Naive thymus-derived CD4-positive, alpha-beta T cell (primary cell): ENCODE data around the gene ST13. TPM values are rescaled to one million over a fixed set of nuclear protein-coding genes. Genes with fewer than 3 reads are reported as not detected.
"Not testable (repeated sequence)": the region's sequence is repeated elsewhere in the genome, so short reads cannot be mapped to it uniquely, and the experiment has no call there.

Experiments used
- ATAC-seq: fragments of 150-1000 bp; cut with Tn5 transposase; 2 replicates; pipeline ENCODE4 v1.10.0; 2021; ENCODE audit warnings: mild to moderate bottlenecking, moderate library complexity
- CTCF ChIA-PET: fragments of 350-600 bp; sonication (Branson Sonifier 250); formaldehyde crosslinking; loops from one replicate; lab custom pipeline; 2021; ENCODE audit warnings: antibody characterized with exemption; lab: Charles Lee
- POLR2A ChIA-PET: fragments of 350-600 bp; sonication (Branson Sonifier 250); formaldehyde crosslinking; loops from one replicate; lab custom pipeline; 2021; ENCODE audit warnings: antibody characterized with exemption, inconsistent platforms; lab: Charles Lee
- DNase-seq, 9 donors: peaks; one replicate each; pipeline versions ENCODE4 v3.0.0 to v3.0.0-alpha.2; 2020 to 2022; ENCODE audit warnings: mixed read lengths in 1 of 9
- H3K27ac ChIP-seq: one replicate; pipeline ENCODE4 v1.7.0; 2013; ENCODE audit warnings: mild to moderate bottlenecking, low read depth, low read length, moderate library complexity
- H3K27me3 ChIP-seq, 2 donors: one replicate each; pipeline ENCODE4 v1.7.0; 2013; ENCODE audit warnings: low read length in 2 of 2, mild to moderate bottlenecking in 2 of 2, moderate library complexity in 2 of 2; ENCODE audit not compliant: control insufficient read depth in 2 of 2, insufficient read depth in 2 of 2
- H3K36me3 ChIP-seq, 3 experiments: 1 replicate in 2 of 3; 2 replicates in 1 of 3; pipeline ENCODE4 v1.7.0; 2013; ENCODE audit warnings: low read length in 3 of 3, mild to moderate bottlenecking in 3 of 3, moderate library complexity in 1 of 3; ENCODE audit not compliant: insufficient read depth in 3 of 3, control insufficient read depth in 2 of 3
- H3K4me1 ChIP-seq, 2 donors: one replicate each; pipeline ENCODE4 v1.7.0; 2013; ENCODE audit warnings: low read length in 2 of 2, mild to moderate bottlenecking in 2 of 2, moderate library complexity in 1 of 2; ENCODE audit not compliant: control insufficient read depth in 2 of 2, insufficient read depth in 2 of 2
- H3K4me3 ChIP-seq: 2 replicates; pipeline ENCODE4 v1.7.0; 2013; ENCODE audit warnings: mild to moderate bottlenecking, low read length
- H3K9me3 ChIP-seq, 3 experiments: 1 replicate in 2 of 3; 2 replicates in 1 of 3; pipeline ENCODE4 v1.7.0; 2013; ENCODE audit warnings: low read length in 3 of 3; ENCODE audit not compliant: control insufficient read depth in 2 of 3
- H3K27ac Mint-ChIP-seq, 9 donors: one replicate each; pipeline ENCODE4 v1.8.0; 2020 to 2022; ENCODE audit warnings: mixed read lengths in 9 of 9, mild to moderate bottlenecking in 8 of 9, moderate library complexity in 5 of 9, inconsistent platforms in 2 of 9
- H3K27me3 Mint-ChIP-seq, 5 donors: one replicate each; pipeline ENCODE4 v1.8.0; 2021 to 2022; ENCODE audit warnings: mixed read lengths in 5 of 5, mild to moderate bottlenecking in 1 of 5
- H3K36me3 Mint-ChIP-seq, 5 donors: one replicate each; pipeline ENCODE4 v1.8.0; 2020 to 2022; ENCODE audit warnings: mixed read lengths in 5 of 5, mild to moderate bottlenecking in 3 of 5, inconsistent platforms in 1 of 5
- H3K4me1 Mint-ChIP-seq, 7 donors: one replicate each; pipeline ENCODE4 v1.8.0; 2020 to 2022; ENCODE audit warnings: mixed read lengths in 7 of 7, mild to moderate bottlenecking in 3 of 7, inconsistent platforms in 1 of 7
- H3K4me3 Mint-ChIP-seq, 10 donors: one replicate each; pipeline ENCODE4 v1.8.0; 2020 to 2022; ENCODE audit warnings: mild to moderate bottlenecking in 10 of 10, mixed read lengths in 10 of 10, moderate library complexity in 6 of 10, inconsistent platforms in 2 of 10
- H3K9me3 Mint-ChIP-seq, 11 donors: one replicate each; pipeline ENCODE4 v1.8.0; 2020 to 2022; ENCODE audit warnings: mixed read lengths in 11 of 11, mild to moderate bottlenecking in 4 of 11, inconsistent platforms in 1 of 11, moderate library complexity in 1 of 11
- intact Hi-C, 2 donors: fragments of 100-400 bp; cut with micrococcal nuclease; formaldehyde crosslinking; loops; one replicate each; pipeline ENCODE4 v1.15.1; 2023
- polyA plus RNA-seq, 2 donors: library from polyadenylated mRNA; unstranded; fragments of 300-500 nt; fragmentation: Illumina TruSeq; gene quantifications; one replicate each; pipeline ENCODE4 v1.2.3, GENCODE V29; 2021
- total RNA-seq, 6 experiments: library from RNA in 5 of 6; stranded (reverse) in 5 of 6; gene quantifications; 1 replicate in 5 of 6; 2 replicates in 1 of 6; pipeline ENCODE4 v1.2.3 and lab custom pipeline; 2021 to 2026

The ST13 gene
- total and polyA plus RNA-seq, 7 experiments from 2014 or later: 126 to 305 (median 222) TPM

- peaks cover 0 to 4% (median 0%) of the 10 kb centered on the region in 7 donors for H3K4me1 Mint-ChIP-seq
- Histone ChIP-seq H3K9me3 (no peaks in the 10 kb centered on the region), H3K4me3 (no peak overlapping the region), H3K4me1 (no peaks in the 10 kb centered on the region), H3K27me3 (no peaks in the 10 kb centered on the region), H3K36me3 (peaks cover 16 to 66% (median 28%) of the 10 kb centered on the region in 3 experiments), H3K27ac (peak overlapping the region; percentile 7)
- ChIA-PET CTCF (interaction anchor here (0.6 kb wide), 1 partner anchor 305 kb away, joined by 4 read pairs; no protein-coding TSS in a partner anchor), POLR2A (interaction anchor here (0.6 kb wide), 1 partner anchor 760 kb away, joined by 3 read pairs; no protein-coding TSS in a partner anchor)
- intact Hi-C loops: no loop called here
- no peak overlapping the region for H3K27ac Mint-ChIP-seq
- peaks cover 6 to 41% (median 24%) of the 10 kb centered on the region in 5 donors for H3K36me3 Mint-ChIP-seq
- H3K4me3 Mint-ChIP-seq: no peak overlapping the region
- H3K9me3 Mint-ChIP-seq: no peaks in the 10 kb centered on the region
- ATAC-seq (no peak), DNase-seq (no peak)
- no peaks in the 10 kb centered on the region for H3K27me3 Mint-ChIP-seq
Measured at GRCh38 chr22:40829131-40829530, 27.3 kb downstream of the ST13 start.

- peaks cover 0 to 4% (median 0%) of the 10 kb centered on the region in 7 donors for H3K4me1 Mint-ChIP-seq
- H3K27me3 Mint-ChIP-seq: no peaks in the 10 kb centered on the region
- ChIA-PET POLR2A (no interaction called here), CTCF (no interaction called here)
- Histone ChIP-seq H3K9me3 (no peaks in the 10 kb centered on the region), H3K27me3 (no peaks in the 10 kb centered on the region), H3K36me3 (peaks cover 16 to 55% (median 18%) of the 10 kb centered on the region in 3 experiments), H3K4me3 (no peak overlapping the region), H3K4me1 (no peaks in the 10 kb centered on the region), H3K27ac (no peak overlapping the region)
- H3K9me3 Mint-ChIP-seq: no peaks in the 10 kb centered on the region
- H3K4me3 Mint-ChIP-seq: no peak overlapping the region
- ATAC-seq: no peak
- peak overlapping the region in 2 of 9 donors; percentile 38 to 74 for H3K27ac Mint-ChIP-seq
- intact Hi-C loops: no loop called here
- no peak for DNase-seq
- H3K36me3 Mint-ChIP-seq: peaks cover 6 to 33% (median 16%) of the 10 kb centered on the region in 5 donors
Measured at GRCh38 chr22:40826984-40827741, 29.3 kb downstream of the ST13 start.

GRCh38 chr22:40826292-40826691 is 30.1 kb downstream of the ST13 start:
- peaks cover 15 to 46% (median 16%) of the 10 kb centered on the region in 3 experiments for H3K36me3 ChIP-seq
- H3K27ac Mint-ChIP-seq, CTCF ChIA-PET, POLR2A ChIA-PET, H3K9me3 Mint-ChIP-seq, H3K4me1 Mint-ChIP-seq, H3K4me1 ChIP-seq, H3K9me3 ChIP-seq, intact Hi-C loops, H3K27me3 Mint-ChIP-seq, H3K27me3 ChIP-seq, DNase-seq, H3K4me3 ChIP-seq, H3K27ac ChIP-seq, H3K4me3 Mint-ChIP-seq, ATAC-seq: not testable (repeated sequence)
- peaks cover 6 to 31% (median 14%) of the 10 kb centered on the region in 5 donors for H3K36me3 Mint-ChIP-seq

- peaks cover 0 to 12% (median 10%) of the 10 kb centered on the region in 7 donors for H3K4me1 Mint-ChIP-seq
- peaks cover 0 to 12% (median 3%) of the 10 kb centered on the region in 5 donors for H3K36me3 Mint-ChIP-seq
- peaks cover 0 to 9% of the 10 kb centered on the region in 2 donors for H3K4me1 ChIP-seq
- DNase-seq: no peak
- intact Hi-C loops: no loop called here
- POLR2A ChIA-PET: no interaction called here
- no peak overlapping the region for H3K27ac Mint-ChIP-seq
- no peaks in the 10 kb centered on the region for H3K9me3 Mint-ChIP-seq
- H3K9me3 ChIP-seq: no peaks in the 10 kb centered on the region
- no peaks in the 10 kb centered on the region for H3K27me3 ChIP-seq
- H3K27me3 Mint-ChIP-seq: no peaks in the 10 kb centered on the region
- CTCF ChIA-PET: interaction anchor here (0.5 kb wide), 1 partner anchor 62 kb away, joined by 3 read pairs; no protein-coding TSS in a partner anchor
- ATAC-seq: no peak
- peaks cover 0 to 29% (median 8%) of the 10 kb centered on the region in 3 experiments for H3K36me3 ChIP-seq
- H3K4me3 ChIP-seq: no peak overlapping the region
- H3K4me3 Mint-ChIP-seq: no peak overlapping the region
- H3K27ac ChIP-seq: no peak overlapping the region
Measured at GRCh38 chr22:40823426-40823825, 33.0 kb downstream of the ST13 start.

- ChIA-PET POLR2A (interaction anchor here (0.7 to 1.1 kb wide), 3 partner anchors 13 to 1828 kb away, joined by 3 read pairs; no protein-coding TSS in a partner anchor), CTCF (interaction anchor here (2.1 to 2.2 kb wide), 2 partner anchors 37 to 137 kb away, joined by 10 to 12 read pairs; partner anchors contain the start of genes ST13 and XPNPEP3)
- Mint-ChIP-seq H3K4me1 (peaks cover 17 to 37% (median 35%) of the 10 kb centered on the region in 7 donors), H3K27ac (peak overlapping the region in 8 of 9 donors; percentile 57 to 88 (median 76)), H3K9me3 (no peaks in the 10 kb centered on the region), H3K4me3 (peak overlapping the region; percentile 79 to 99 (median 93)), H3K27me3 (no peaks in the 10 kb centered on the region), H3K36me3 (peaks cover 0 to 11% (median 4%) of the 10 kb centered on the region in 5 donors)
- peaks cover 0 to 9% (median 0%) of the 10 kb centered on the region in 3 experiments for H3K36me3 ChIP-seq
- peak overlapping the region; percentile 100 for H3K4me3 ChIP-seq
- no peaks in the 10 kb centered on the region for H3K9me3 ChIP-seq
- intact Hi-C loops: loop anchor here (1.0 to 5.0 kb wide), 11 partner anchors 37 to 802 kb away; partner anchors contain the start of genes MRTFA (in 2 of the 2), ST13 (in 2 of the 2), DESI1 (in 1 of the 2) and EP300 (in 1 of the 2)
- no peak for ATAC-seq
- peak overlapping the region; percentile 86 for H3K27ac ChIP-seq
- peaks cover 9 to 26% of the 10 kb centered on the region in 2 donors for H3K4me1 ChIP-seq
- DNase-seq: no peak
- no peaks in the 10 kb centered on the region for H3K27me3 ChIP-seq
Measured at GRCh38 chr22:40819599-40820140, 36.8 kb downstream of the ST13 start.
